HEK293T (cell line): ENCODE results near the gene PLCL2.

Experiments
- CTCF ChIA-PET: fragments of 350-600 bp; formaldehyde crosslinking; extraction: SDS; loops from one replicate; lab custom pipeline; 2021; ENCODE audit warnings: antibody characterized with exemption, inconsistent platforms; lab: Yijun Ruan, JAX
- POLR2A ChIA-PET: fragments of 350-600 bp; formaldehyde crosslinking; extraction: SDS; loops from one replicate; lab custom pipeline; 2020; ENCODE audit warnings: antibody characterized with exemption, inconsistent platforms; lab: Yijun Ruan, JAX
- DNase-seq: peaks from one replicate; pipeline ENCODE4 v3.0.0; 2012; ENCODE audit warnings: mixed read lengths; ENCODE audit errors: extremely low spot score
- ARNT ChIP-seq: fragments of 450-650 bp; IDR thresholded peaks from 2 replicates; pipeline ENCODE4 v1.6.1; 2017; ENCODE audit warnings: mild to moderate bottlenecking
- BHLHE40 ChIP-seq: fragments of 450-650 bp; IDR thresholded peaks from 2 replicates; pipeline ENCODE4 v1.6.1; 2016; ENCODE audit warnings: mild to moderate bottlenecking, moderate library complexity, borderline replicate concordance
- CTBP1 ChIP-seq: fragments of 450-650 bp; IDR thresholded peaks from 2 replicates; pipeline ENCODE4 v1.6.1; 2016; ENCODE audit warnings: borderline replicate concordance
- ELF4 ChIP-seq: fragments of 450-650 bp; IDR thresholded peaks from 2 replicates; pipeline ENCODE4 v1.6.1; 2017; ENCODE audit warnings: antibody characterized with exemption
- FOXA1 ChIP-seq: fragments of 450-650 bp; IDR thresholded peaks from 2 replicates; pipeline ENCODE4 v1.6.1; 2016; ENCODE audit warnings: mild to moderate bottlenecking
- FOXK2 ChIP-seq: fragments of 450-650 bp; IDR thresholded peaks from 2 replicates; pipeline ENCODE4 v1.6.1; 2016; ENCODE audit warnings: mild to moderate bottlenecking
- FOXM1 ChIP-seq: fragments of 450-650 bp; IDR thresholded peaks from 2 replicates; pipeline ENCODE4 v1.6.1; 2017; ENCODE audit warnings: mild to moderate bottlenecking, borderline replicate concordance
- HDGF ChIP-seq: fragments of 450-650 bp; IDR thresholded peaks from 2 replicates; pipeline ENCODE4 v1.6.1; 2017; ENCODE audit warnings: antibody characterized with exemption, borderline replicate concordance
- L3MBTL2 ChIP-seq: fragments of 450-650 bp; conservative IDR thresholded peaks from 2 replicates; pipeline ENCODE4 v1.6.1; 2016; ENCODE audit warnings: mild to moderate bottlenecking
- LEF1 ChIP-seq: fragments of 450-650 bp; IDR thresholded peaks from 2 replicates; pipeline ENCODE4 v1.6.1; 2017; ENCODE audit warnings: mild to moderate bottlenecking, borderline replicate concordance
- NFRKB ChIP-seq: fragments of 450-650 bp; IDR thresholded peaks from 2 replicates; pipeline ENCODE4 v1.6.1; 2016; ENCODE audit warnings: mild to moderate bottlenecking, moderate library complexity
- PKNOX1 ChIP-seq: fragments of 450-650 bp; IDR thresholded peaks from 2 replicates; pipeline ENCODE4 v1.6.1; 2016
- SP1 ChIP-seq: fragments of 450-650 bp; IDR thresholded peaks from 2 replicates; pipeline ENCODE4 v1.6.1; 2017
- SUZ12 ChIP-seq: fragments of 450-650 bp; IDR thresholded peaks from 2 replicates; pipeline ENCODE4 v1.6.1; 2016; ENCODE audit warnings: mild to moderate bottlenecking
- TARDBP ChIP-seq: fragments of 450-650 bp; IDR thresholded peaks from 2 replicates; pipeline ENCODE4 v1.6.1; 2016
- ZNF384 ChIP-seq: fragments of 450-650 bp; IDR thresholded peaks from 2 replicates; pipeline ENCODE4 v1.6.1; 2016

Gene PLCL2

GRCh38 chr3:16840101-16840424, 44.7 kb upstream of the PLCL2 start:
- CTCF ChIA-PET, result no interaction called here
- POLR2A ChIA-PET, result no interaction called here
- no peak for DNase-seq
- TF ChIP-seq LEF1, result no peak
- TF ChIP-seq L3MBTL2, result no peak
- no peak for TF ChIP-seq HDGF
- no peak for TF ChIP-seq FOXA1
- no peak for TF ChIP-seq SUZ12
- TF ChIP-seq ELF4, result no peak
- no peak for TF ChIP-seq CTBP1
- no peak for TF ChIP-seq PKNOX1
- no peak for TF ChIP-seq TARDBP
- no peak for TF ChIP-seq FOXK2
- TF ChIP-seq SP1, result no peak

GRCh38 chr3:16841041-16841753, 43.6 kb upstream of the PLCL2 start:
- no peak for DNase-seq
- TF ChIP-seq L3MBTL2 (no peak), SP1 (no peak), NFRKB (no peak), FOXM1 (no peak)
- CTCF ChIA-PET, result no interaction called here
- POLR2A ChIA-PET, result no interaction called here

- TF ChIP-seq BHLHE40, result no peak
- TF ChIP-seq ELF4, result no peak
- no peak for TF ChIP-seq TARDBP
- no peak for TF ChIP-seq NFRKB
- no peak for TF ChIP-seq FOXA1
- TF ChIP-seq CTBP1, result no peak
- no peak for TF ChIP-seq SP1
- no peak for TF ChIP-seq ARNT
- TF ChIP-seq SUZ12, result no peak
- TF ChIP-seq FOXK2, result no peak
- TF ChIP-seq L3MBTL2, result no peak
- TF ChIP-seq PKNOX1, result no peak
- no peak for TF ChIP-seq ZNF384
- no peak for TF ChIP-seq FOXM1
- TF ChIP-seq HDGF, result no peak
- no peak for TF ChIP-seq LEF1
- POLR2A ChIA-PET, result no interaction called here
- no peak for DNase-seq
- CTCF ChIA-PET, result no interaction called here
These were observed 42.9 kb upstream of the PLCL2 start for GRCh38 chr3:16841904-16842271.

GRCh38 chr3:16842272-16843270, 42.2 kb upstream of the PLCL2 start:
- no peak for DNase-seq
- TF ChIP-seq FOXA1 (no peak), TARDBP (no peak), FOXM1 (no peak), ZNF384 (no peak), NFRKB (no peak), ARNT (no peak), CTBP1 (no peak), LEF1 (no peak), SP1 (no peak), ELF4 (no peak), FOXK2 (no peak), HDGF (no peak), L3MBTL2 (no peak), PKNOX1 (no peak), SUZ12 (no peak), BHLHE40 (no peak)
- CTCF ChIA-PET, result no interaction called here

GRCh38 chr3:16844222-16844621, 40.5 kb upstream of the PLCL2 start:
- CTCF ChIA-PET, result no interaction called here
- POLR2A ChIA-PET, result no interaction called here
- TF ChIP-seq BHLHE40, result no peak
- no peak for DNase-seq

More at GRCh38 chr3:16842272-16843270, 42.2 kb upstream of the PLCL2 start:
- POLR2A ChIA-PET, result no interaction called here

- no peak for DNase-seq
- ChIA-PET CTCF (no interaction called here), POLR2A (no interaction called here)
- TF ChIP-seq CTBP1 (no peak), ARNT (no peak), LEF1 (no peak), L3MBTL2 (no peak), NFRKB (no peak), BHLHE40 (no peak), FOXM1 (no peak), TARDBP (no peak), ZNF384 (no peak), FOXA1 (no peak), PKNOX1 (no peak), SUZ12 (no peak), SP1 (no peak), HDGF (no peak), ELF4 (no peak)
These were observed 40.0 kb upstream of the PLCL2 start for GRCh38 chr3:16844791-16845190.
